Measurements from ENCODE around the gene STK39. TPM values are rescaled to one million over a fixed set of nuclear protein-coding genes. Genes with fewer than 3 reads are reported as not detected.

STK39 gene
- polyA plus RNA-seq, 1 donor from 2014 or later: 9.5 TPM

DNA sequence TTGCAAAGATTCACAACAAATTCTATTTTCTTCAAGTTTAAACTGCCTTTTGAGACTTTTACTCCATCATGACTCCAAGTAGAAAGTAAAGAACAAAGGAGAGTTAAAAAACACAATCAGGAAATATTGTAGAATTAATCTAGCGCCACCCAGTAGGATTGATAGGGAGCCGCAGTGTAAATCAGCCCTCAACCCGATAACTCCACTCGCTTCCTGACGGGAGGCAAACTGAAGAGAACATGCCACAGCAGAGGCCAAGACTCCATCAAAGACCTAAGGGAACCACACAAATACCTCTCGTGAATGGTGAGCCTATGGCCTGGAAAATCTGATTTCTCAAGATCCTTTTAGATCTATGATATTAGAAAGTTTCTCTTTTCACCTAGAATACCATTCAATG is 319.0 kb downstream of the STK39 start:
- H3K27ac ChIP-seq (ENCODE audit: low read length): no peak overlapping the region
- H3K9me3 ChIP-seq (ENCODE audit: low read length): no peaks in the 10 kb centered on the region
- H3K4me2 ChIP-seq (ENCODE audit: low read length): no peak overlapping the region
- H3K79me2 ChIP-seq (replicated peaks; ENCODE audit: insufficient read depth, low read length): no peaks in the 10 kb centered on the region
- no peaks in the 10 kb centered on the region for H4K20me1 ChIP-seq (ENCODE audit: insufficient read depth)
- no peak overlapping the region for H3K9ac ChIP-seq (ENCODE audit: low read length)
- H3K36me3 ChIP-seq (ENCODE audit: insufficient read depth, low read length): no peaks in the 10 kb centered on the region
- no peaks in the 10 kb centered on the region for H3K9me2 ChIP-seq (ENCODE audit: insufficient read depth, low read length)
- H2AFZ ChIP-seq (ENCODE audit: low read depth, low read length): no peak overlapping the region
- H3K27me3 ChIP-seq (ENCODE audit: insufficient read depth, low read depth, low read length): no peaks in the 10 kb centered on the region
- TF ChIP-seq SMC3 (conservative IDR thresholded peaks at IDR 0.05; ENCODE audit: poor library complexity) (no peak), RAD21 (conservative IDR thresholded peaks at IDR 0.05) (no peak), EZH2 (IDR thresholded peaks at IDR 0.05; ENCODE audit: borderline replicate concordance, insufficient read depth, low read length, poor library complexity, severe bottlenecking) (no peak), TAF1 (IDR thresholded peaks at IDR 0.05; ENCODE audit: low read depth) (no peak), MXI1 (conservative IDR thresholded peaks at IDR 0.05; ENCODE audit: poor library complexity, severe bottlenecking) (no peak), EP300 (conservative IDR thresholded peaks at IDR 0.05; ENCODE audit: poor library complexity, severe bottlenecking) (no peak), POLR2AphosphoS5 (IDR thresholded peaks at IDR 0.05) (no peak)
- TF ChIP-seq, protein P1, sequence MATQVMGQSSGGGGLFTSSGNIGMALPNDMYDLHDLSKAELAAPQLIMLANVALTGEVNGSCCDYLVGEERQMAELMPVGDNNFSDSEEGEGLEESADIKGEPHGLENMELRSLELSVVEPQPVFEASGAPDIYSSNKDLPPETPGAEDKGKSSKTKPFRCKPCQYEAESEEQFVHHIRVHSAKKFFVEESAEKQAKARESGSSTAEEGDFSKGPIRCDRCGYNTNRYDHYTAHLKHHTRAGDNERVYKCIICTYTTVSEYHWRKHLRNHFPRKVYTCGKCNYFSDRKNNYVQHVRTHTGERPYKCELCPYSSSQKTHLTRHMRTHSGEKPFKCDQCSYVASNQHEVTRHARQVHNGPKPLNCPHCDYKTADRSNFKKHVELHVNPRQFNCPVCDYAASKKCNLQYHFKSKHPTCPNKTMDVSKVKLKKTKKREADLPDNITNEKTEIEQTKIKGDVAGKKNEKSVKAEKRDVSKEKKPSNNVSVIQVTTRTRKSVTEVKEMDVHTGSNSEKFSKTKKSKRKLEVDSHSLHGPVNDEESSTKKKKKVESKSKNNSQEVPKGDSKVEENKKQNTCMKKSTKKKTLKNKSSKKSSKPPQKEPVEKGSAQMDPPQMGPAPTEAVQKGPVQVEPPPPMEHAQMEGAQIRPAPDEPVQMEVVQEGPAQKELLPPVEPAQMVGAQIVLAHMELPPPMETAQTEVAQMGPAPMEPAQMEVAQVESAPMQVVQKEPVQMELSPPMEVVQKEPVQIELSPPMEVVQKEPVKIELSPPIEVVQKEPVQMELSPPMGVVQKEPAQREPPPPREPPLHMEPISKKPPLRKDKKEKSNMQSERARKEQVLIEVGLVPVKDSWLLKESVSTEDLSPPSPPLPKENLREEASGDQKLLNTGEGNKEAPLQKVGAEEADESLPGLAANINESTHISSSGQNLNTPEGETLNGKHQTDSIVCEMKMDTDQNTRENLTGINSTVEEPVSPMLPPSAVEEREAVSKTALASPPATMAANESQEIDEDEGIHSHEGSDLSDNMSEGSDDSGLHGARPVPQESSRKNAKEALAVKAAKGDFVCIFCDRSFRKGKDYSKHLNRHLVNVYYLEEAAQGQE (IDR thresholded peaks at IDR 0.05; ENCODE audit: borderline replicate concordance): no peak
- TF ChIP-seq, protein P2, sequence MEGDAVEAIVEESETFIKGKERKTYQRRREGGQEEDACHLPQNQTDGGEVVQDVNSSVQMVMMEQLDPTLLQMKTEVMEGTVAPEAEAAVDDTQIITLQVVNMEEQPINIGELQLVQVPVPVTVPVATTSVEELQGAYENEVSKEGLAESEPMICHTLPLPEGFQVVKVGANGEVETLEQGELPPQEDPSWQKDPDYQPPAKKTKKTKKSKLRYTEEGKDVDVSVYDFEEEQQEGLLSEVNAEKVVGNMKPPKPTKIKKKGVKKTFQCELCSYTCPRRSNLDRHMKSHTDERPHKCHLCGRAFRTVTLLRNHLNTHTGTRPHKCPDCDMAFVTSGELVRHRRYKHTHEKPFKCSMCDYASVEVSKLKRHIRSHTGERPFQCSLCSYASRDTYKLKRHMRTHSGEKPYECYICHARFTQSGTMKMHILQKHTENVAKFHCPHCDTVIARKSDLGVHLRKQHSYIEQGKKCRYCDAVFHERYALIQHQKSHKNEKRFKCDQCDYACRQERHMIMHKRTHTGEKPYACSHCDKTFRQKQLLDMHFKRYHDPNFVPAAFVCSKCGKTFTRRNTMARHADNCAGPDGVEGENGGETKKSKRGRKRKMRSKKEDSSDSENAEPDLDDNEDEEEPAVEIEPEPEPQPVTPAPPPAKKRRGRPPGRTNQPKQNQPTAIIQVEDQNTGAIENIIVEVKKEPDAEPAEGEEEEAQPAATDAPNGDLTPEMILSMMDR (IDR thresholded peaks at IDR 0.05; ENCODE audit: poor library complexity, severe bottlenecking): no peak
- H3K4me3 ChIP-seq (ENCODE audit: low read length): no peak overlapping the region
- no peaks in the 10 kb centered on the region for H3F3A ChIP-seq (ENCODE audit: insufficient read depth, low read length, poor library complexity, severe bottlenecking)

DNA sequence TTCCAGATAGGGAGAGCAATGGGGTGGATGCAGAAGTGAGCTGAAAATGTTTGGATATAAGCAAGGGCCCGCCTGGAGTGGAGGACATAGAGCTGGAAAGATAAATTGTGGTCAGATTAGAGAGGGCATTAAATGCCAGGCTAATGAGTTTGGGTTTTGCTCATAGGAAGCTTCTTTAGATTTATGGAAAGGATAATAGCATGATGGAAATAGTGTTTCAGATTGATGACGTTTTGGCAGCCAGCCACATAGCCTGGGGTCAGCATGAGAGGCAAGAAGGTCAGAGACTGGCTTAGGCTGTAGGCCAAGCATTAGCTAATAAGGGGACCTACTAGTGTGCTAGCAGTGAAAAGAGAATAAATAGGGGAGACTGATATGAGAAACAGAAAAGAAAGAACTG is 321.6 kb downstream of the STK39 start:
- TF ChIP-seq RAD21 (conservative IDR thresholded peaks at IDR 0.05) (no peak), EZH2 (IDR thresholded peaks at IDR 0.05; ENCODE audit: borderline replicate concordance, insufficient read depth, low read length, poor library complexity, severe bottlenecking) (no peak)
- H3K36me3 ChIP-seq (ENCODE audit: insufficient read depth, low read length): no peaks in the 10 kb centered on the region
- H3K4me2 ChIP-seq (ENCODE audit: low read length): no peak overlapping the region
- no peaks in the 10 kb centered on the region for H3F3A ChIP-seq (ENCODE audit: insufficient read depth, low read length, poor library complexity, severe bottlenecking)
- H3K4me3 ChIP-seq (ENCODE audit: low read length): no peak overlapping the region
- H3K27me3 ChIP-seq (ENCODE audit: insufficient read depth, low read depth, low read length): no peaks in the 10 kb centered on the region
- no peak overlapping the region for H2AFZ ChIP-seq (ENCODE audit: low read depth, low read length)
- no peak overlapping the region for H3K9ac ChIP-seq (ENCODE audit: low read length)
- H3K9me2 ChIP-seq (ENCODE audit: insufficient read depth, low read length): no peaks in the 10 kb centered on the region
- no peaks in the 10 kb centered on the region for H3K9me3 ChIP-seq (ENCODE audit: low read length)
- H4K20me1 ChIP-seq (ENCODE audit: insufficient read depth): no peaks in the 10 kb centered on the region
- H3K79me2 ChIP-seq (replicated peaks; ENCODE audit: insufficient read depth, low read length): no peaks in the 10 kb centered on the region
- no peak overlapping the region for H3K27ac ChIP-seq (ENCODE audit: low read length)

DNA sequence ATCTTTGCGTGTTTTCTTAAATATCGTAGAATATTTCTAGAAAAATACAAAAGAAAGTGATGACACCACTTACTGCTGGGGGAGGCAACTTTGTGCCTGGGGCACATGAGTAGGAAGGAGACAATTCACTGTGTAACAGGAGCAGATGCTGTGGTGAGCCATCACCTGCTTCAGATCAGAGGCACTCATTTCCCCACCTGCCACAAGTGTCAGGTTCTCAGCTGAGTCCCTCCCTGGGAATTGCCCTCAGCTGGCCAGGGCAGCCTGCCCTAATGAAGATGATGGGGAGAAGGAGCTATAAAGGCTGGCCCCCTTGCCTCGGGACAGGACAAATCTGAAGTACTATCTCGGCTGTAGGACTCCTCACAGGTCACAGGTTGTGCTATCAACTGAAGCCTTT is 322.8 kb downstream of the STK39 start:
- H3K9me2 ChIP-seq (ENCODE audit: insufficient read depth, low read length): no peaks in the 10 kb centered on the region
- no peaks in the 10 kb centered on the region for H3F3A ChIP-seq (ENCODE audit: insufficient read depth, low read length, poor library complexity, severe bottlenecking)
- H3K4me3 ChIP-seq (ENCODE audit: low read length): no peak overlapping the region
- no peak overlapping the region for H3K4me2 ChIP-seq (ENCODE audit: low read length)
- H3K27me3 ChIP-seq (ENCODE audit: insufficient read depth, low read depth, low read length): no peaks in the 10 kb centered on the region
- H3K36me3 ChIP-seq (ENCODE audit: insufficient read depth, low read length): no peaks in the 10 kb centered on the region
- H2AFZ ChIP-seq (ENCODE audit: low read depth, low read length): no peak overlapping the region
- TF ChIP-seq, protein P1 (IDR thresholded peaks at IDR 0.05; ENCODE audit: borderline replicate concordance): no peak
- TF ChIP-seq MXI1 (conservative IDR thresholded peaks at IDR 0.05; ENCODE audit: poor library complexity, severe bottlenecking): no peak
- no peak for TF ChIP-seq SMC3 (conservative IDR thresholded peaks at IDR 0.05; ENCODE audit: poor library complexity)
- no peak for TF ChIP-seq POLR2AphosphoS5 (IDR thresholded peaks at IDR 0.05)
- TF ChIP-seq EZH2 (IDR thresholded peaks at IDR 0.05; ENCODE audit: borderline replicate concordance, insufficient read depth, low read length, poor library complexity, severe bottlenecking): no peak
- TF ChIP-seq RAD21 (conservative IDR thresholded peaks at IDR 0.05): no peak
- TF ChIP-seq TAF1 (IDR thresholded peaks at IDR 0.05; ENCODE audit: low read depth): no peak
- TF ChIP-seq EP300 (conservative IDR thresholded peaks at IDR 0.05; ENCODE audit: poor library complexity, severe bottlenecking): no peak
- TF ChIP-seq, protein P2 (IDR thresholded peaks at IDR 0.05; ENCODE audit: poor library complexity, severe bottlenecking): no peak
- H3K79me2 ChIP-seq (replicated peaks; ENCODE audit: insufficient read depth, low read length): no peaks in the 10 kb centered on the region
- no peak overlapping the region for H3K27ac ChIP-seq (ENCODE audit: low read length)
- no peak overlapping the region for H3K9ac ChIP-seq (ENCODE audit: low read length)
- H4K20me1 ChIP-seq (ENCODE audit: insufficient read depth): no peaks in the 10 kb centered on the region
- H3K9me3 ChIP-seq (ENCODE audit: low read length): no peaks in the 10 kb centered on the region
